WERI-Rb-1 (cell line): ENCODE results near the gene CLCN4.

ENCODE experiments used
- DNase-seq: peaks from one replicate; pipeline ENCODE4 v3.0.0-alpha.2; 2020
- H3K27ac ChIP-seq: fragments of 250-450 bp; sonication (Bioruptor Pico); 2 replicates; pipeline ENCODE4 v1.5.1; 2020; ENCODE audit warnings: mild to moderate bottlenecking, moderate library complexity
- H3K27me3 ChIP-seq: fragments of 250-450 bp; sonication (Bioruptor Pico); 2 replicates; pipeline ENCODE4 v1.5.1; 2021; ENCODE audit warnings: mild to moderate bottlenecking, low read depth, moderate library complexity; ENCODE audit not compliant: insufficient read depth, severe bottlenecking
- H3K36me3 ChIP-seq: fragments of 250-450 bp; sonication (Bioruptor Pico); 2 replicates; pipeline ENCODE4 v1.5.1; 2020; ENCODE audit warnings: mild to moderate bottlenecking, moderate library complexity
- H3K4me3 ChIP-seq: 2 replicates; pipeline ENCODE4 v1.5.1; 2011; ENCODE audit warnings: low read depth, mild to moderate bottlenecking, control low read depth, low read length
- H3K9me3 ChIP-seq: fragments of 250-450 bp; sonication (Bioruptor Pico); 2 replicates; pipeline ENCODE4 v1.5.1; 2021; ENCODE audit warnings: mild to moderate bottlenecking, moderate library complexity; ENCODE audit not compliant: severe bottlenecking
- CTCF ChIP-seq: IDR thresholded peaks from 2 replicates; pipeline ENCODE4 v1.5.1; 2011; ENCODE audit warnings: low read depth, mild to moderate bottlenecking, control low read depth, inconsistent platforms, low read length

CLCN4 gene

GRCh38 chrX:10208281-10208856, 51.6 kb downstream of the CLCN4 start:
- DNase-seq, result no peak
- H3K27me3 ChIP-seq, result peaks cover 11% of the 10 kb centered on the region
- H3K27ac ChIP-seq, result no peak overlapping the region
- H3K36me3 ChIP-seq, result no peaks in the 10 kb centered on the region
- TF ChIP-seq CTCF, result no peak
- H3K9me3 ChIP-seq, result no peaks in the 10 kb centered on the region
- H3K4me3 ChIP-seq, result no peak overlapping the region

GRCh38 chrX:10208953-10209352, 52.2 kb downstream of the CLCN4 start:
- Histone ChIP-seq H3K27ac (no peak overlapping the region), H3K36me3 (peaks cover 2% of the 10 kb centered on the region; the same call in 1 of the 2 replicates), H3K27me3 (peaks cover 12% of the 10 kb centered on the region), H3K9me3 (no peaks in the 10 kb centered on the region), H3K4me3 (no peak overlapping the region)
- no peak for DNase-seq
- no peak for TF ChIP-seq CTCF

GRCh38 chrX:10212395-10212794, 55.6 kb downstream of the CLCN4 start:
- Histone ChIP-seq H3K9me3 (no peaks in the 10 kb centered on the region), H3K27me3 (peaks cover 16% of the 10 kb centered on the region), H3K4me3 (no peak overlapping the region), H3K27ac (no peak overlapping the region), H3K36me3 (peaks cover 2% of the 10 kb centered on the region; the same call in 1 of the 2 replicates)
- no peak for TF ChIP-seq CTCF
- no peak for DNase-seq

GRCh38 chrX:10213716-10214115, 56.9 kb downstream of the CLCN4 start:
- Histone ChIP-seq H3K36me3 (peaks cover 2% of the 10 kb centered on the region; the same call in 1 of the 2 replicates), H3K27ac (no peak overlapping the region), H3K9me3 (no peaks in the 10 kb centered on the region), H3K4me3 (no peak overlapping the region), H3K27me3 (peaks cover 13% of the 10 kb centered on the region)
- DNase-seq, result no peak
- TF ChIP-seq CTCF, result no peak

GRCh38 chrX:10216208-10216607, 59.4 kb downstream of the CLCN4 start:
- peaks cover 13% of the 10 kb centered on the region for H3K27me3 ChIP-seq
- H3K9me3 ChIP-seq, result no peaks in the 10 kb centered on the region
- H3K4me3 ChIP-seq, result no peak overlapping the region
- no peak overlapping the region for H3K27ac ChIP-seq
- peaks cover 2% of the 10 kb centered on the region; the same call in 1 of the 2 replicates for H3K36me3 ChIP-seq
- DNase-seq, result no peak
- no peak for TF ChIP-seq CTCF

- no peak for DNase-seq
- peaks cover 2% of the 10 kb centered on the region; the same call in 1 of the 2 replicates for H3K36me3 ChIP-seq
Measured at GRCh38 chrX:10217198-10217597, 60.4 kb downstream of the CLCN4 start.

More at GRCh38 chrX:10217198-10217597, 60.4 kb downstream of the CLCN4 start:
- no peak for TF ChIP-seq CTCF
- Histone ChIP-seq H3K27me3 (peaks cover 15% of the 10 kb centered on the region), H3K27ac (no peak overlapping the region), H3K9me3 (no peaks in the 10 kb centered on the region), H3K4me3 (no peak overlapping the region)
